Measurements from ENCODE around the gene LRRC9. TPM values are rescaled to one million over a fixed set of nuclear protein-coding genes. Genes with fewer than 3 reads are reported as not detected.

LRRC9 gene
- total and polyA plus RNA-seq, 10 of the 15 experiments (the other 5 are each of a cell fraction or from before 2014, with no cell fraction given) = not detected

DNA sequence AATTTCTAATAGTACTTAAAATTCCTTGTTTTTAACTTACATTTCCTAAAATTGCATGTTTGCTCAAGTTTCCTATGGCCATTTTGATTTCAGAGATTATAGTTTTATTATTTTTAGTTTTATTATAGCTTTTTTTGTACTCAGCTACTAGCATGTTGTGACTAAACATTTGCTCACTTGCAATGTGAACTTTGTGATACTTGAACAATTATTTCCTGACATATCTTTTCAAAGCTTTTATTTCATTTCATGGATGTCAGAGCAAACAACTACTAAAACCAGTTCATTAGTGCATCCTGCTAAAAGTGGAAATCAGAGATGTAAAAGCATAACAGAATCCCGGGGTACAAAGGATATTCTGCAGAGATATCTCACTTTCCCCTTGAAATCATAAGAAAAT is 138.1 kb downstream of the LRRC9 start:
- ChIA-PET RAD21 (ENCODE audit: unreplicated experiment) (interaction anchor here (0.6 to 1.8 kb wide), 2 partner anchors 109 to 125 kb away, joined by 3 to 7 read pairs; no protein-coding TSS in a partner anchor), SMC1A (ENCODE audit: uncharacterized antibody, unreplicated experiment) (interaction anchor here (1.2 to 1.3 kb wide), 2 partner anchors 8 to 32 kb away, joined by 3 to 4 read pairs; no protein-coding TSS in a partner anchor), POLR2A (no interaction called here), CTCF (interaction anchor here (1.4 kb wide), 1 partner anchor 107 kb away, joined by 3 read pairs; the partner anchor contains the start of gene DHRS7)
- no peak for DNase-seq (ENCODE audit: low read depth, low spot score)
- TF ChIP-seq DPF2 (IDR thresholded peaks at IDR 0.05) = no peak
- TF ChIP-seq CEBPB (IDR thresholded peaks at IDR 0.05; ENCODE audit: borderline replicate concordance in 1 of 2, low read depth in 2 of 2, low read length in 2 of 2) = no peak
- TF ChIP-seq CHD2 (IDR thresholded peaks at IDR 0.05; ENCODE audit: borderline replicate concordance, low read depth, low read length) = no peak
- TF ChIP-seq POLR2AphosphoS5 (IDR thresholded peaks at IDR 0.05; ENCODE audit: low read length) = no peak
- no peak for TF ChIP-seq ZNF622 (IDR thresholded peaks at IDR 0.05)
- TF ChIP-seq, protein P1, sequence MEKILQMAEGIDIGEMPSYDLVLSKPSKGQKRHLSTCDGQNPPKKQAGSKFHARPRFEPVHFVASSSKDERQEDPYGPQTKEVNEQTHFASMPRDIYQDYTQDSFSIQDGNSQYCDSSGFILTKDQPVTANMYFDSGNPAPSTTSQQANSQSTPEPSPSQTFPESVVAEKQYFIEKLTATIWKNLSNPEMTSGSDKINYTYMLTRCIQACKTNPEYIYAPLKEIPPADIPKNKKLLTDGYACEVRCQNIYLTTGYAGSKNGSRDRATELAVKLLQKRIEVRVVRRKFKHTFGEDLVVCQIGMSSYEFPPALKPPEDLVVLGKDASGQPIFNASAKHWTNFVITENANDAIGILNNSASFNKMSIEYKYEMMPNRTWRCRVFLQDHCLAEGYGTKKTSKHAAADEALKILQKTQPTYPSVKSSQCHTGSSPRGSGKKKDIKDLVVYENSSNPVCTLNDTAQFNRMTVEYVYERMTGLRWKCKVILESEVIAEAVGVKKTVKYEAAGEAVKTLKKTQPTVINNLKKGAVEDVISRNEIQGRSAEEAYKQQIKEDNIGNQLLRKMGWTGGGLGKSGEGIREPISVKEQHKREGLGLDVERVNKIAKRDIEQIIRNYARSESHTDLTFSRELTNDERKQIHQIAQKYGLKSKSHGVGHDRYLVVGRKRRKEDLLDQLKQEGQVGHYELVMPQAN (conservative IDR thresholded peaks at IDR 0.05) = no peak
- TF ChIP-seq, protein P2, sequence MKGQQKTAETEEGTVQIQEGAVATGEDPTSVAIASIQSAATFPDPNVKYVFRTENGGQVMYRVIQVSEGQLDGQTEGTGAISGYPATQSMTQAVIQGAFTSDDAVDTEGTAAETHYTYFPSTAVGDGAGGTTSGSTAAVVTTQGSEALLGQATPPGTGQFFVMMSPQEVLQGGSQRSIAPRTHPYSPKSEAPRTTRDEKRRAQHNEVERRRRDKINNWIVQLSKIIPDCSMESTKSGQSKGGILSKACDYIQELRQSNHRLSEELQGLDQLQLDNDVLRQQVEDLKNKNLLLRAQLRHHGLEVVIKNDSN (IDR thresholded peaks at IDR 0.05; ENCODE audit: borderline replicate concordance, extremely low read length, insufficient read depth, low read depth, low read length) = no peak
- no peak for TF ChIP-seq RCOR1 (conservative IDR thresholded peaks at IDR 0.05; ENCODE audit: low read depth, low read length)
- Histone ChIP-seq H3K9ac (ENCODE audit: control insufficient read depth, insufficient read depth, low read length) (no peak overlapping the region), H3K4me3 (no peak overlapping the region), H3K79me2 (ENCODE audit: control insufficient read depth, insufficient read depth, low read length) (no peaks in the 10 kb centered on the region), H3K36me3 (ENCODE audit: control insufficient read depth in 2 of 2, insufficient read depth in 2 of 2, low read length in 1 of 2) (no peaks in the 10 kb centered on the region), H2AFZ (ENCODE audit: control insufficient read depth, low read depth, low read length) (no peak overlapping the region), H3K27me3 (replicated peaks in 1 of 2; ENCODE audit: control insufficient read depth in 2 of 2, insufficient read depth in 2 of 2, low read length in 1 of 2) (no peaks in the 10 kb centered on the region), H3K4me1 (ENCODE audit: control insufficient read depth, insufficient read depth, low read length) (no peaks in the 10 kb centered on the region), H3K9me3 (replicated peaks; ENCODE audit: control insufficient read depth, insufficient read depth, low read length) (no peaks in the 10 kb centered on the region), H3K4me2 (ENCODE audit: control insufficient read depth, insufficient read depth) (no peak overlapping the region), H3K27ac (ENCODE audit: control insufficient read depth, insufficient read depth) (no peak overlapping the region), H4K20me1 (ENCODE audit: control insufficient read depth, insufficient read depth) (no peaks in the 10 kb centered on the region)
- no peak for FAIRE-seq
- intact Hi-C loops (cut with micrococcal nuclease; ENCODE audit: unreplicated experiment) = loop anchor here (10.0 kb wide), 1 partner anchor 423 kb away; no protein-coding TSS in a partner anchor
- in situ Hi-C loops (cut with MboI) = no loop called here
- ATAC-seq = no peak
- WGBS (ENCODE audit: insufficient coverage, insufficient replicate concordance, low lambda C conversion rate, missing lambda C conversion rate) = 0% methylated on average over 1 of the region's 1 CpG
- BruUV-seq (replicated peaks) = no TSS peak
